HG02885 (cell line): ENCODE measurements around the gene MACROD1.

Source experiments
- ATAC-seq: cut with Tn5 transposase; IDR thresholded peaks from one replicate; pipeline ENCODE4 v1.9.1; 2021; ENCODE audit warnings: mild to moderate bottlenecking; ENCODE audit not compliant: unreplicated experiment, poor library complexity

MACROD1 gene

GRCh38 chr11:64023712-64024710, 141.9 kb downstream of the MACROD1 start:
- ATAC-seq = no peak

- no peak for ATAC-seq
Observed at GRCh38 chr11:64022125-64022784, 143.7 kb downstream of the MACROD1 start.

GRCh38 chr11:64021757-64022093, 144.2 kb downstream of the MACROD1 start:
- ATAC-seq = no peak

GRCh38 chr11:64020976-64021756, 144.7 kb downstream of the MACROD1 start:
- no peak for ATAC-seq

- no peak for ATAC-seq
Observed at GRCh38 chr11:64019106-64020037, 146.5 kb downstream of the MACROD1 start.

GRCh38 chr11:64018310-64018709, 147.6 kb downstream of the MACROD1 start:
- ATAC-seq = no peak

- ATAC-seq = no peak
Observed at GRCh38 chr11:64017945-64018224, 148.0 kb downstream of the MACROD1 start.

GRCh38 chr11:64015935-64016845, 149.7 kb downstream of the MACROD1 start:
- ATAC-seq = no peak

GRCh38 chr11:64015510-64015909, 150.4 kb downstream of the MACROD1 start:
- no peak for ATAC-seq

- ATAC-seq = no peak
Observed at GRCh38 chr11:64014356-64014755, 151.6 kb downstream of the MACROD1 start.

GRCh38 chr11:64013141-64013896, 152.6 kb downstream of the MACROD1 start:
- ATAC-seq = no peak

GRCh38 chr11:64011371-64011770, 154.5 kb downstream of the MACROD1 start:
- ATAC-seq = no peak

GRCh38 chr11:64010783-64011182, 155.1 kb downstream of the MACROD1 start:
- no peak for ATAC-seq

- no peak for ATAC-seq
Observed at GRCh38 chr11:64009710-64010109, 156.2 kb downstream of the MACROD1 start.

GRCh38 chr11:64008914-64009633, 156.8 kb downstream of the MACROD1 start:
- no peak for ATAC-seq

GRCh38 chr11:64008283-64008913, 157.5 kb downstream of the MACROD1 start:
- ATAC-seq = no peak

- no peak for ATAC-seq
Observed at GRCh38 chr11:64007629-64008282, 158.2 kb downstream of the MACROD1 start.
